ENCODE measurements around the gene SNX1.

The SNX1 gene

GRCh38 chr15:64161688-64162477 lies 66.1 kb downstream of the SNX1 start:
- no peak for DNase-seq (ENCODE audit: extremely low read depth in 1 of 2, low read depth in 1 of 2)

GRCh38 chr15:64162478-64162868 lies 66.7 kb downstream of the SNX1 start:
- no peak for DNase-seq (ENCODE audit: extremely low read depth in 1 of 2, low read depth in 1 of 2)

- DNase-seq (ENCODE audit: extremely low read depth in 1 of 2, low read depth in 1 of 2): peak; percentile 96 to 98
Measured at GRCh38 chr15:64162869-64163658, 67.3 kb downstream of the SNX1 start, which contains the start of gene PPIB. Gene PPIB (minus strand): TSS chr15:64163022. CDS start chr15:64162986, 36 bp downstream.

- DNase-seq (ENCODE audit: extremely low read depth in 1 of 2, low read depth in 1 of 2): no peak
Measured at GRCh38 chr15:64163659-64164362, 68.0 kb downstream of the SNX1 start.

- DNase-seq (ENCODE audit: extremely low read depth in 1 of 2, low read depth in 1 of 2): no peak
Measured at GRCh38 chr15:64164436-64164835, 68.7 kb downstream of the SNX1 start.

- DNase-seq (ENCODE audit: extremely low read depth in 1 of 2, low read depth in 1 of 2): no peak
Measured at GRCh38 chr15:64166102-64166890, 70.5 kb downstream of the SNX1 start.

GRCh38 chr15:64180235-64180824 lies 84.5 kb downstream of the SNX1 start:
- no peak for DNase-seq (ENCODE audit: extremely low read depth in 1 of 2, low read depth in 1 of 2)

GRCh38 chr15:64182859-64183370 lies 87.1 kb downstream of the SNX1 start:
- DNase-seq (ENCODE audit: extremely low read depth in 1 of 2, low read depth in 1 of 2): no peak

GRCh38 chr15:64185146-64185911 lies 89.5 kb downstream of the SNX1 start:
- DNase-seq (ENCODE audit: extremely low read depth in 1 of 2, low read depth in 1 of 2): no peak

- no peak for DNase-seq (ENCODE audit: extremely low read depth in 1 of 2, low read depth in 1 of 2)
Measured at GRCh38 chr15:64187396-64188191, 91.8 kb downstream of the SNX1 start.
